Effector memory CD8-positive, alpha-beta T cell (primary cell): ENCODE data around the gene SYNE2.

Experiments
- ATAC-seq: fragments of 150-1000 bp; cut with Tn5 transposase; replicated peaks from 2 replicates; pipeline ENCODE4 v1.10.0; 2021; ENCODE audit warnings: mild to moderate bottlenecking, moderate library complexity
- DNase-seq, 3 experiments: peaks; one replicate each; pipeline ENCODE4 v3.0.0; 2021
- H3K27ac Mint-ChIP-seq, 2 donors: one replicate each; pipeline ENCODE4 v1.8.0; 2022; ENCODE audit warnings: mild to moderate bottlenecking in 2 of 2, mixed read lengths in 2 of 2, moderate library complexity in 2 of 2
- H3K27me3 Mint-ChIP-seq, 2 donors: one replicate each; pipeline ENCODE4 v1.8.0; 2022; ENCODE audit warnings: mixed read lengths in 2 of 2
- H3K36me3 Mint-ChIP-seq: one replicate; pipeline ENCODE4 v1.8.0; 2022; ENCODE audit warnings: mild to moderate bottlenecking, moderate library complexity, mixed read lengths; ENCODE audit not compliant: insufficient read depth
- H3K4me1 Mint-ChIP-seq, 2 donors: one replicate each; pipeline ENCODE4 v1.8.0; 2022; ENCODE audit warnings: low read depth in 2 of 2, mixed read lengths in 2 of 2
- H3K4me3 Mint-ChIP-seq, 2 donors: one replicate each; pipeline ENCODE4 v1.8.0; 2022; ENCODE audit warnings: mild to moderate bottlenecking in 2 of 2, mixed read lengths in 2 of 2, moderate library complexity in 2 of 2
- H3K9me3 Mint-ChIP-seq, 2 donors: one replicate each; pipeline ENCODE4 v1.8.0; 2022; ENCODE audit warnings: mixed read lengths in 2 of 2

The SYNE2 gene

DNA sequence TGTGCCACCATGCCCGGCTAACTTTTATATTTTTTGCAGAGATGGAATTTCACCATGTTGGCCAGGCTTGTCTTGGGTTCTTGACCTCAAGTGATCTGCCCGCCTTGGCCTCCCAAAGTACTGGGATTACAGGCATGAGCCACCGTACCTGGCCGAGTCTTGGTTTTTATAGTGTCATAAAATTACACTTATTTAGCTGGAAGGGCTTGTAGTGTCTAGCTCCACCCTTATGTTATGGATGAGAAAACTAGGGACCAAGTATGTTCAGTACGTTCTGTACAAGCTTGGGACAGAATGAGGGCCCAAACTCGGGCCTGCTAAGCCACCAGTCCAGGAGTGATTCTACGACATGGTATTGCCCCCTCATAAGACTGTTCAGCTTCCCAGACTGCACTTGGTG, 35.1 kb downstream of the SYNE2 start:
- H3K36me3 Mint-ChIP-seq: peaks cover 30% of the 10 kb centered on the region

DNA sequence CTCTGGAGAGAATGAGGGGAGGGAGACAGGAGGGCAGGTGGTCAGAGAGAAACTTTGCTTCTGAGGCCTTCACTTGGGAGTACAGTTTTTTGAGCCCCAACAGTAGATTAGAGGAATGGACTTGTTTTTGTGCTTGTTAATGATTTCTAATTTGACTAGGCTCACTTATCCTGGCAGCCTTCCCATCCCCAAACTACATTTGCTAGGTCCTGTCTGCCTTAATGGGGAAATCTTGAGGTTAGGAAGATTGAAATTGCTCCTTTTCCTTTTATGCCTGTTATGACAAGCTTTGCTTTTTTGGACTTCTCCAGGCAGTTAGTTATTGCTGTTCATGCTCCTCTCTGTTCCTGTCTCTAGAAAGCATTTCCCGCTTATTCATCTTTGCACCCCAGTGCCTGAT, 37.7 kb downstream of the SYNE2 start:
- Mint-ChIP-seq H3K4me1 (peaks cover 36 to 44% of the 10 kb centered on the region in 2 donors), H3K36me3 (peaks cover 25% of the 10 kb centered on the region), H3K27me3 (no peaks in the 10 kb centered on the region), H3K4me3 (no peak overlapping the region), H3K9me3 (no peaks in the 10 kb centered on the region), H3K27ac (peak overlapping the region; percentile 87 to 93)
- ATAC-seq (no peak), DNase-seq (no peak)

More for the DNA sequence above, 35.1 kb downstream of the SYNE2 start:
- Mint-ChIP-seq H3K4me1 (peaks cover 46 to 59% of the 10 kb centered on the region in 2 donors), H3K27ac (peak overlapping the region in 1 of 2 donors; percentile 38), H3K9me3 (no peaks in the 10 kb centered on the region), H3K4me3 (no peak overlapping the region), H3K27me3 (no peaks in the 10 kb centered on the region)
- DNase-seq (no peak), ATAC-seq (no peak)

DNA sequence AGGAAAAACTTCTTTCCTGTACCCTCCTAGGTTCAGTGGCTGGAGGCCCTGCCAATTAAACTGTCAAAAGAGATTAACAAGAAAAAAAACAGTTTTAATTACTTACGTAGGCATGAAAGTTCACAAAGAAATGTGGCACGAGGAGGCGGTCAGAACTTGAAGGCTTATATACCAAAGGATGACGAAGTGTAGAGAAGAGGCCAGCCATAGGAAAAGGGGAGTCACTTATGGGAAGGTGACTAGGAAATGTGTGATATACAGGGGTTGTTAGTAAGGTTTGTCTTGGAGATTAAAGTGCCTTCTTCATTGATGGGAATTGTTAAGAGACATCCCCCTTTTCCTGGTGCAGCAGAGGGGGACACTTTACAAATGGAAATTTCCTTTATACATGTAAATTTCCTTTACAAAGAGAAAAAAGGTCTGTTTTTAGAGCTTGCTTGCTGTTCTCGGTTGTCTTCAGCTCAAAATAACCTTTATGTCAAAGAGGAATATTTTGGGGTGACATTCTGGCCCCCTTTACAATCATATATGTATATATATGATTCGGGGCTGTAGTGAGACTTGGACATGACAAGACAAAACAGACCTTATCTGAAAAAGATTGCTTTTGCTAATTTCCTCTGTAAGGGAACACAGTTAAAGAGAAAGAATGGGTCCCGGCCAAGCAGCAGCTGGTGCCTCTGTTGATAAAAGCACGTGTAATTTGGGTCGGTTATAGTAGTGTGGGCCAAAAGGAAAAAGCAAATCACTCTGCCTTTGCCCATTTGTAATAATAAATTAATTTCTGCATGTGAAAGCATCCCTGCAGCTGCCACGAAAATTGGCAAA, 38.6 kb downstream of the SYNE2 start:
- Mint-ChIP-seq H3K27me3 (no peaks in the 10 kb centered on the region), H3K4me3 (no peak overlapping the region), H3K36me3 (peaks cover 25% of the 10 kb centered on the region), H3K27ac (peak overlapping the region; percentile 22 to 93), H3K9me3 (no peaks in the 10 kb centered on the region), H3K4me1 (peaks cover 33 to 41% of the 10 kb centered on the region in 2 donors)
- ATAC-seq: no peak
- no peak for DNase-seq

DNA sequence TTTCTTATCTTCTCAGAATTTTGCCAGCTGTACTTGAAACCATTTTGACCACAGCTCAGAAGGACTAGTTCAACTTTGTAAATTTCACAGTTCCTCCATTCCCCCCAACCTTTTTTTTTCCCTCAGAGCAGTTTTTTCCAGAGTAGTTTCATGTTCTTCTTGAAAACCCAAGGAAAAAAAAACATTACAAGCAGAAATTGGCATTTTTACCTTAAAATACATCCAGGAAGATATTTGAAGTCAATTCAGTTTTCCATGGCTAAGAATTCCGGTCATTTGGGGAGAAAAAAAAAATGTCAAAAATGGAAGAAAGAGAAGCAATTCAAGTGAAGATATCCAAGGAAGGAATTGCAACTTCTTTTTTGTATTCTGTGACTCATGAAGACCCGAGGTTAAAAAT, 39.5 kb downstream of the SYNE2 start:
- no peak overlapping the region for H3K4me3 Mint-ChIP-seq
- no peaks in the 10 kb centered on the region for H3K9me3 Mint-ChIP-seq
- H3K27me3 Mint-ChIP-seq: no peaks in the 10 kb centered on the region
- peaks cover 33 to 47% of the 10 kb centered on the region in 2 donors for H3K4me1 Mint-ChIP-seq
- no peak for ATAC-seq
- H3K27ac Mint-ChIP-seq: peak overlapping the region; percentile 44 to 63
- H3K36me3 Mint-ChIP-seq: peaks cover 24% of the 10 kb centered on the region
- DNase-seq: no peak

DNA sequence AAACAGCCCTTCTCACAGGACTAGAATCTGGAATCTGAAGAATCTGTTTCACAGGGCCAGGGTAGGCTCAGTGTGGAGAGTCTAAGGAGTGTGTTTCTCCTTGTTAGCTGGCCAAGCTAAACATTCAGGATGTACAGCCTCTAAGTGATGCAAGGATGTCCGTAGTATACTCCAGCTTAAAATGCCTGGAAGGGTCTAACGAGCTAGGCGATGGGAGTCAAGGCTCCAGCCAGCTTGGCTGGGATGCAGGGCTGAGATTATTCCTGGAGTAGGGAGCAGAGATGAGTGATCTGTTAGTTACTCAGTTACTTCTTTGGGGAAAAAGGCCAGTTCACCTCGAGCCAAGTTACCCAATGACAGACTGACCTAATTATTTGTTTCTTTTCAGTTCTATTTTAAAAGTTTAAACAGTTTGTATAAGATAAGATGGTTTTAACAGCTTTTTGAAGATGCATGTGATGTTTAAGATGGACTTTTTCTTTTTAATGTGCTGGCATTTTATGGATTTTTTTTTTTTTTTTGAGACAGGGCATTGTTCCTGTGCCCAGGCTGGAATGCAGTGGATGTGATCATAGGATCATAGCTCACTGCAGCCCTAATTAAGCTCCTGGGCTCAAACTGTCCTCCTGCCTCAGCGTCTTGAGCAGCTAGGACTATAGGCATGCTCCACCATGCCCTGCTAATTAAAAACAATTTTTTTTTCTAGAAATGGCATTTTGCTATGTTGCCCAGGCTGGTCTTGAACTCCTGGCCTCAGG, 41.1 kb downstream of the SYNE2 start:
- Mint-ChIP-seq H3K27ac (peak overlapping the region; percentile 65 to 82), H3K27me3 (no peaks in the 10 kb centered on the region), H3K4me3 (no peak overlapping the region), H3K9me3 (no peaks in the 10 kb centered on the region), H3K4me1 (peaks cover 42 to 53% of the 10 kb centered on the region in 2 donors), H3K36me3 (peaks cover 13% of the 10 kb centered on the region)
- DNase-seq: no peak
- no peak for ATAC-seq

DNA sequence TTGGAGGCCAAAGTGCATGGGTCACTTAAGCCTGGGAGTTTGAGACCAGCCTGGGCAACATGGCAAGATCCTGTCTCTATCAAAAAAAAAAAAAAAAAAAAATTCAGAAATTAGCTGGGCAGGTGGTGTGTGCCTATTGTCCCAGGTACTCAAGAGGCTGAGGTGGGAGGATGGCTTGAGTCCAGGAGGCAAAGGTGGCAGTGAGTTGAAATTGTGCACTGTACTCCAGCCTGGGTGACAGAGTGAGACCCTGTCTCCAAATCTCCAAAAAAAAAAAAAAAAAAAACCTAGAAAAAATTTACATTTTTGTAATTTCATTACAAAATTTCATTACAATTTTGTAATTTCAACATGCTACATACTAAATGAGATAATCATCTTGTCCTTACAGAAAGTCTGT, 42.7 kb downstream of the SYNE2 start:
- Mint-ChIP-seq H3K4me1 (peaks cover 46 to 52% of the 10 kb centered on the region in 2 donors), H3K36me3 (peaks cover 17% of the 10 kb centered on the region), H3K27me3 (no peaks in the 10 kb centered on the region), H3K9me3 (no peaks in the 10 kb centered on the region), H3K27ac (peak overlapping the region; percentile 71 to 72), H3K4me3 (no peak overlapping the region)
- no peak for DNase-seq
- ATAC-seq: no peak

DNA sequence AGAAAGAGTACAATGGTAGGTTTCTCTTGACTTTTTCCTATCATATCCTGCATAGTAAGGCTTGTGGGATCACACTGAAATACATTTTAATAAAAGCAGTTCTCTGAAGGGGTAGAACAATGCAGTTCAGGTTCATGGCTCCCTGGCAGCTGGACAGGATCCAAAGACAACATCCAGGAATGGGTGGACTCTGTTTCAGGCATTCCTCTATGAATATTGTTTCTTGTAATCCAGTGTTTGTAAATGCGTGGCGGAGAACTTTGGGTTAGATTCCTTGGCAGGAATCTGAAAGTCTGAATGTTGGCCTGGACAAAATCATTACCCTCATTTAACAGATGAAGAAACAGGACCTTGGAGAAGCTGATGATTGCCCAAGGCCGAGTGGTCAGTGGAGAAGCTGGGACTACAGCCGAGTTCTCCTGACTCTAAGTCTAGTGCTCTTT, 43.5 kb downstream of the SYNE2 start:
- H3K27me3 Mint-ChIP-seq: no peaks in the 10 kb centered on the region
- ATAC-seq: no peak
- H3K4me3 Mint-ChIP-seq: no peak overlapping the region
- H3K36me3 Mint-ChIP-seq: peaks cover 10% of the 10 kb centered on the region
- no peaks in the 10 kb centered on the region for H3K9me3 Mint-ChIP-seq
- H3K4me1 Mint-ChIP-seq: peaks cover 47 to 52% of the 10 kb centered on the region in 2 donors
- DNase-seq: no peak
- H3K27ac Mint-ChIP-seq: peak overlapping the region; percentile 71 to 72

DNA sequence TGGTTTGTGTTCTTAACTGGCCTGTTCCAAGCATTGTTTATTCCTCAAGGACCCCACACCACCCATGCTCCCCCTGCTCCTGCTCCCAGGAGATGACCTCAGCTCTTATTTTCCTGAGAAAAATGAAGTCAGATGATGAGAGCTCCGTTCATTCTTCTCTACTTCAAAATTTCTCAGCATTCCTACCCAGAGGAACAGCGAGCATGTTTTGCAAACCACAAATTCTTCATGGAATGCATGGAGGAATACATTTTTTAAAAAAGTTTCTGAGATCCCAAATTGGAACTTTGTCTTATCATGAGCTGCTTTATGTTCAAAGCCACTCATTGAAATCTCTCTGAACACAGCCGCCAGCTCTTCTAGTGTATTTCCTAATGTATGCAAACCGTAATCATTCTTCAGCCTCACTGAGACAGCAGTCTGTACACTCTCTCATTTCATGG, 44.9 kb downstream of the SYNE2 start:
- peaks cover 51 to 52% of the 10 kb centered on the region in 2 donors for H3K4me1 Mint-ChIP-seq
- H3K36me3 Mint-ChIP-seq: peaks cover 7% of the 10 kb centered on the region
- no peak for DNase-seq
- ATAC-seq: no peak
- no peaks in the 10 kb centered on the region for H3K9me3 Mint-ChIP-seq
- no peaks in the 10 kb centered on the region for H3K27me3 Mint-ChIP-seq
- no peak overlapping the region for H3K4me3 Mint-ChIP-seq
- peak overlapping the region; percentile 13 to 89 for H3K27ac Mint-ChIP-seq

DNA sequence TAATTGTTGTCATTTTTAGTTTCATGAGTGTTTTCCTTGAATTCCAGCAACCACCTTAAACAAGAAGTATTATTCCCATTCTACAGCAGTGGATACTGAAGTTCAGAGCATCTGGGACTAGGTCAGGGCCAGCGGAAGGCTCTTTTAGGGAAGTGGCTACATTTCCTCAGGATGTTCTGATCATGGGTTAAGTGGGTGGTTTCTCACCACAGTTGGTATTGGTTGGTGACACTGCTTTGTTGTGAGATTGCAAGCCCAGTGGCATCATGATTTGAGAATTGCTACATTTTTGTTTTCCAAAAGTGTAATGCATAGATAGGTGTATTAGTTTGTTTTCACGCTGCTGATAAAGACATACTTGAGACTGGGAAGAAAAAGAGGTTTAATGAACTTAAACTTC, 47.1 kb downstream of the SYNE2 start:
- Mint-ChIP-seq H3K4me3 (peak overlapping the region; percentile 58 to 70), H3K27ac (peak overlapping the region; percentile 61 to 93), H3K36me3 (peaks cover 4% of the 10 kb centered on the region), H3K9me3 (no peaks in the 10 kb centered on the region), H3K27me3 (no peaks in the 10 kb centered on the region), H3K4me1 (peaks cover 56 to 64% of the 10 kb centered on the region in 2 donors)
- ATAC-seq: peak; percentile 81
- peak; percentile 10 to 17 (median 16) for DNase-seq

DNA sequence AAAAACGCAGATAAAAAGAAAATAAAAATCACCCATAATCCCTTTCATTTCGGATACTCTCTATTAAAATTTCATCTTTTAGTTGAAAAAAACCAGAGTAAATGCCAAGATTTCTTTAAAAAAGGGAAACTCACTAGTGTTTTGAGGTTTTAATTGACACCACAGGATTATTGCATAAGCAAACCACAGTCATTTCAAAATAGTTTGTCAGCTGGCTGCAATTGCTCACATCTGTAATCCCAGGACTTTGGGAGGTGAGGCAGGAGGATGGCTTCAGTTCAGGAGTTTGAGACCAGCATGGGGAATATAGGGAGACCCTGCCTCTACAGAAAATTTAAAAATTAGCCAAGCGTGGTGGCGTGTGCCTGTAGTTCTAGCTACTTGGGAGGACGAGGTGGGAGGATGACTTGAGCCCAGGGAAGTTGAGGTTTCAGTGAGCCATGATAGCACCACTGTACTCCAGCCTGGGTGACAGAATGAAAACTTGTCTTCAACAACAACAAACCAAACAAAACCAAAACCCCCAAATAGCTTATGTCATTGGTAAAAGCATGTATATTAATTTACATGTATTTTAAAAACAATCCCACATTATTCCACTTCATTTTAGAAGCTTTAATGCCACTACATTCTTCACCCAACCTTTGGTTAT, 48.8 kb downstream of the SYNE2 start:
- DNase-seq (peak in 1 of 3 experiments; percentile 2), ATAC-seq (peak; percentile 62)
- Mint-ChIP-seq H3K4me1 (peaks cover 60 to 73% of the 10 kb centered on the region in 2 donors), H3K27me3 (no peaks in the 10 kb centered on the region), H3K4me3 (peak overlapping the region; percentile 18 to 37), H3K36me3 (peaks cover 4% of the 10 kb centered on the region), H3K9me3 (no peaks in the 10 kb centered on the region), H3K27ac (peak overlapping the region; percentile 61 to 93)

DNA sequence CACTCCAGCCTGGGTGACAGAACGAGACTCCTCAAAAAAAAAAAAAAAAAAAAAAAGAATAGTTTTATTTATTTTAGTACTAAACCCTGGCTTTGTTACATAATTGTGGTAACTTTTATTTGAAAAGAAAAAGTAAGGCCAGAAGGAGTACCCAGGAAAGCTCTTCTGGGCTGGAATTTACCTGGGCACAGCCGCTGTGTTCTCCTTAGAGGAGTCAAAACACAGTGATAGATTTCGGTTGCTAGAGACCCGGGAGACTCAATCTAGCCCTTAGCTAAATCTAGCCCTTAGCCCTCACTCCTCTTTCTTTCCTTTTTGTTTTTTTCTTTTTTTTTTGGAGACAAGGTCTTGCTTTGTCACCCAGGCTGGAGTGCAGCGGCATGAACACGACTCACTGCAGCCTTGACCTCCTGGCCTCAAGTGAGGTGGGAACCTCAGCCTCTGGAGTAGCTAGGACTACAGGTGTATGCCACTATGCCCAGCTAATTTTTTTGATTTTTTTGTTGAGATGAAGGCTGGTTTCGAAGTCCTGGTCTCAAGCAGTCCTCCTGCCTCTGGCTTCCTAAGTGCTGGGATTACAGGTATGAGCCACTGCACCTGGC, 49.7 kb downstream of the SYNE2 start:
- H3K27me3 Mint-ChIP-seq: no peaks in the 10 kb centered on the region
- DNase-seq (no peak), ATAC-seq (no peak)
- peak overlapping the region; percentile 40 to 58 for H3K4me3 Mint-ChIP-seq
- no peaks in the 10 kb centered on the region for H3K9me3 Mint-ChIP-seq
- peak overlapping the region; percentile 61 to 93 for H3K27ac Mint-ChIP-seq
- peaks cover 59 to 73% of the 10 kb centered on the region in 2 donors for H3K4me1 Mint-ChIP-seq
- H3K36me3 Mint-ChIP-seq: peaks cover 4% of the 10 kb centered on the region

DNA sequence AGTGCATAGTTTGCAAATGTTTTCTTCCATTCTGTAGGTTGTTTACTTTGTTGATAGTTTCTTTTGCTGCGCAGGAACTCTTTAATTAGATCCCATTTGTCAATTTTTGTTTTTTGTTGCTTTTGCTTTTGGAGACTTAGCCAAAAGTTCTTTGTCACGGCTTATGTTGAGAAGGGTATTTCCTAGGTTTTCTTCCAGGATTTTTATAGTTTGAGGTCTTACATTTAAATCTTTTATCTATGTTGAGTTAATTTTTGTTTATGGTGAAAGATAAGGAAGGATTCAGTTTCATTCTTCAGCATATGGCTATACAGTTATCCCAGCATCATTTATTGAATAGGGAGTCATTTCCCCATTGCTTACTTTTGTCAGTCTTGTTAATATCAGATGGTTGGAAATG, 51.9 kb downstream of the SYNE2 start:
- H3K4me1 Mint-ChIP-seq: peaks cover 60 to 86% of the 10 kb centered on the region in 2 donors
- H3K36me3 Mint-ChIP-seq: peaks cover 9% of the 10 kb centered on the region
- H3K27ac Mint-ChIP-seq: peak overlapping the region; percentile 61 to 93
- no peaks in the 10 kb centered on the region for H3K9me3 Mint-ChIP-seq
- H3K27me3 Mint-ChIP-seq: no peaks in the 10 kb centered on the region
- ATAC-seq (no peak), DNase-seq (no peak)
- peak overlapping the region in 1 of 2 donors; percentile 21 for H3K4me3 Mint-ChIP-seq

DNA sequence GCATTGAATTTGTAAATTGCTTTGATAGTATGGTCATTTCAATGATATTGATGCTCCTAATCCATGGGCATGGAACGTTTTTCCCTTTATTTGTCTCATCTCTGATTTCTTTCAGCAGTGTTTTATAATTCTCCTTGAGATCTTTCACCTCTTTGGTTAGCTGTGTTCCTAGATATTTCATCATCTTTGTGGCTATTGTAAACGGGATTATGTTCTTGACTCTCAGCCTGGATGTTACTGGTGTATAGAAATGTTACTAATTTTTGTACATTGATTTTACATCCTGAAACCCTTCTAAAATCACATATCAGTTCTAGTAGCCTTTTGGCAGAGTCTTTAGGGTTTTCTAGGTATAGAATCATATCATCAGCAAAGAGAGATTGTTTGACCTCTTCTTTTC, 52.6 kb downstream of the SYNE2 start:
- H3K4me1 Mint-ChIP-seq: peaks cover 54 to 80% of the 10 kb centered on the region in 2 donors

More for the DNA sequence above, 52.6 kb downstream of the SYNE2 start:
- ATAC-seq (no peak), DNase-seq (no peak)
- Mint-ChIP-seq H3K9me3 (no peaks in the 10 kb centered on the region), H3K27ac (peak overlapping the region; percentile 61 to 93), H3K4me3 (no peak overlapping the region), H3K36me3 (peaks cover 14% of the 10 kb centered on the region), H3K27me3 (no peaks in the 10 kb centered on the region)
